IMR-90 (cell line): ENCODE measurements around the gene CHRNG. TPM values are rescaled to one million over a fixed set of nuclear protein-coding genes. Genes with fewer than 3 reads are reported as not detected.

Experiments
- ATAC-seq: fragments of 200-7000 bp; cut with Tn5 transposase; 2 replicates; pipeline ENCODE4 v1.9.1; 2020; ENCODE audit warnings: low read depth, mild to moderate bottlenecking, moderate library complexity
- BruUV-seq: library from RNA; stranded (reverse); fragments of 400-500 nt; replicated peaks from 2 replicates; lab custom pipeline; 2021; lab: Mats Ljungman, UMichigan
- CTCF ChIA-PET: fragments of 300-600 bp; formaldehyde crosslinking; extraction: SDS; loops from one replicate; lab custom pipeline; 2021; ENCODE audit warnings: antibody characterized with exemption; lab: Yijun Ruan, JAX
- POLR2A ChIA-PET: fragments of 300-600 bp; sonication (Branson Sonifier 250); formaldehyde crosslinking; loops from one replicate; lab custom pipeline; 2022; ENCODE audit warnings: antibody characterized with exemption; ENCODE audit not compliant: unreplicated experiment; lab: Charles Lee
- DNase-seq: peaks from one replicate; pipeline ENCODE4 v3.0.0; 2013
- H2AFZ ChIP-seq: replicated peaks from 2 replicates; pipeline ENCODE3; 2013; ENCODE audit warnings: low read length, mild to moderate bottlenecking; ENCODE audit not compliant: poor library complexity
- H2AK5ac ChIP-seq: 2 replicates; pipeline ENCODE4 v1.6.1; 2013; ENCODE audit warnings: low read depth, low read length, inconsistent platforms
- H2AK9ac ChIP-seq: replicated peaks from 2 replicates; pipeline ENCODE3; 2013; ENCODE audit warnings: mild to moderate bottlenecking, low read depth, low read length, moderate library complexity; ENCODE audit not compliant: poor library complexity
- H2BK120ac ChIP-seq: 2 replicates; pipeline ENCODE4 v1.6.1; 2013; ENCODE audit warnings: low read depth, low read length, inconsistent platforms
- H2BK15ac ChIP-seq: 3 replicates; pipeline ENCODE4 v1.6.1; 2013; ENCODE audit warnings: low read depth, low read length, inconsistent platforms
- H2BK20ac ChIP-seq: 2 replicates; pipeline ENCODE4 v1.6.1; 2013; ENCODE audit warnings: low read depth, mild to moderate bottlenecking, inconsistent platforms, low read length, moderate library complexity
- H2BK5ac ChIP-seq: 2 replicates; pipeline ENCODE4 v1.6.1; 2013; ENCODE audit warnings: mild to moderate bottlenecking, low read depth, low read length, inconsistent platforms; ENCODE audit not compliant: poor library complexity, severe bottlenecking
- H3K14ac ChIP-seq: replicated peaks from 2 replicates; pipeline ENCODE4 v1.6.1; 2013; ENCODE audit warnings: low read depth, low read length, inconsistent platforms
- H3K18ac ChIP-seq: 2 replicates; pipeline ENCODE4 v1.6.1; 2013; ENCODE audit warnings: low read depth, low read length, control low read depth
- H3K23ac ChIP-seq: 2 replicates; pipeline ENCODE4 v1.6.1; 2013; ENCODE audit warnings: low read depth, low read length, inconsistent platforms
- H3K27ac ChIP-seq: 2 replicates; pipeline ENCODE4 v1.5.1; 2013; ENCODE audit warnings: mild to moderate bottlenecking, control low read depth, low read length; ENCODE audit not compliant: insufficient read depth
- H3K27me3 ChIP-seq: 2 replicates; pipeline ENCODE4 v1.6.1; 2013; ENCODE audit warnings: low read length; ENCODE audit not compliant: control insufficient read depth, insufficient read depth
- H3K36me3 ChIP-seq: 2 replicates; pipeline ENCODE4 v1.6.1; 2013; ENCODE audit warnings: low read length, mixed read lengths; ENCODE audit not compliant: control insufficient read depth, insufficient read depth
- H3K4ac ChIP-seq: 2 replicates; pipeline ENCODE4 v1.6.1; 2013; ENCODE audit warnings: low read depth, low read length, inconsistent platforms
- H3K4me1 ChIP-seq: 2 replicates; pipeline ENCODE4 v1.6.1; 2013; ENCODE audit warnings: low read length, mixed read lengths; ENCODE audit not compliant: control insufficient read depth, insufficient read depth
- H3K4me2 ChIP-seq: 2 replicates; pipeline ENCODE4 v1.6.1; 2013; ENCODE audit warnings: low read depth, mild to moderate bottlenecking, control low read depth, low read length, moderate library complexity
- H3K4me3 ChIP-seq: 2 replicates; pipeline ENCODE4 v1.5.1; 2013; ENCODE audit warnings: low read depth, mild to moderate bottlenecking, control low read depth, low read length, moderate library complexity; ENCODE audit not compliant: insufficient read depth
- H3K56ac ChIP-seq: 2 replicates; pipeline ENCODE4 v1.6.1; 2013; ENCODE audit warnings: low read length, inconsistent platforms; ENCODE audit not compliant: insufficient read depth; ENCODE audit errors: extremely low read depth
- H3K79me1 ChIP-seq, 2 experiments: 2 replicates each; pipeline ENCODE4 v1.6.1; 2013; ENCODE audit warnings: low read length in 2 of 2, inconsistent platforms in 1 of 2, low read depth in 1 of 2
- H3K9ac ChIP-seq: 2 replicates; pipeline ENCODE4 v1.6.1; 2013; ENCODE audit warnings: low read depth, low read length, control low read depth
- H3K9me1 ChIP-seq: 2 replicates; pipeline ENCODE4 v1.6.1; 2013; ENCODE audit warnings: low read length, inconsistent platforms; ENCODE audit not compliant: insufficient read depth
- H3K9me3 ChIP-seq: 2 replicates; pipeline ENCODE4 v1.6.1; 2013; ENCODE audit warnings: low read length; ENCODE audit not compliant: control insufficient read depth, insufficient read depth
- H4K20me1 ChIP-seq: 2 replicates; pipeline ENCODE4 v1.6.1; 2013; ENCODE audit warnings: low read length, inconsistent platforms; ENCODE audit not compliant: insufficient read depth
- H4K5ac ChIP-seq: 2 replicates; pipeline ENCODE4 v1.6.1; 2013; ENCODE audit warnings: mild to moderate bottlenecking, low read depth, low read length, control low read depth
- H4K8ac ChIP-seq, 2 experiments: 2 replicates each; pipeline ENCODE4 v1.6.1; 2013; ENCODE audit warnings: low read depth in 2 of 2, low read length in 2 of 2, control low read depth in 1 of 2, inconsistent platforms in 1 of 2
- H4K91ac ChIP-seq: 2 replicates; pipeline ENCODE4 v1.6.1; 2013; ENCODE audit warnings: low read depth, low read length, inconsistent platforms; ENCODE audit not compliant: insufficient read depth
- BHLHE40 ChIP-seq: fragments of 150-350 bp; IDR thresholded peaks from 2 replicates; pipeline ENCODE4 v1.6.1; 2016; ENCODE audit warnings: mild to moderate bottlenecking, low read depth, low read length
- CHD1 ChIP-seq: IDR thresholded peaks from 2 replicates; pipeline ENCODE4 v1.6.1; 2012; ENCODE audit warnings: low read depth, low read length, improper control_type of control experiment
- CTCF ChIP-seq: conservative IDR thresholded peaks from 2 replicates; pipeline ENCODE4 v1.5.1; 2012; ENCODE audit warnings: mild to moderate bottlenecking, low read depth, low read length, improper control_type of control experiment
- ELK1 ChIP-seq: fragments of 150-350 bp; IDR thresholded peaks from 2 replicates; pipeline ENCODE4 v1.6.1; 2016; ENCODE audit warnings: low read depth, mild to moderate bottlenecking, low read length, moderate library complexity, borderline replicate concordance
- MAZ ChIP-seq: IDR thresholded peaks from 2 replicates; pipeline ENCODE4 v1.6.1; 2012; ENCODE audit warnings: low read depth, mild to moderate bottlenecking, low read length, improper control_type of control experiment, moderate library complexity, borderline replicate concordance
- MXI1 ChIP-seq: IDR thresholded peaks from 2 replicates; pipeline ENCODE4 v1.6.1; 2012; ENCODE audit warnings: low read depth, mild to moderate bottlenecking, low read length, moderate library complexity, borderline replicate concordance
- USF2 ChIP-seq: fragments of 150-350 bp; IDR thresholded peaks from 2 replicates; pipeline ENCODE4 v1.6.1; 2017; ENCODE audit warnings: mild to moderate bottlenecking, antibody characterized with exemption, low read length, low read depth
- WGBS, 2 experiments: methylation state at CpG; one replicate each; pipeline versions ENCODE4 v1.1.5 to v1.1.7; 2013; ENCODE audit warnings: missing lambda C conversion rate in 2 of 2; ENCODE audit not compliant: insufficient read length in 1 of 2; ENCODE audit errors: extremely low coverage in 2 of 2; 5-methylcytosine and 5-hydroxymethylcytosine counted together
- dilution Hi-C: fragments of 300-500 bp; cut with HindIII; formaldehyde crosslinking; loops from one replicate; pipeline ENCODE4 v1.14.3; 2018; ENCODE audit warnings: low sequenced_read_pairs; ENCODE audit not compliant: unreplicated experiment
- in situ Hi-C: fragments of 300-500 bp; cut with MboI; formaldehyde crosslinking; loops from 3 replicates; pipeline ENCODE4 v1.14.3; 2019; ENCODE audit warnings: low sequenced_read_pairs, inconsistent platforms, mixed read lengths
- intact Hi-C: fragments of 100-400 bp; cut with micrococcal nuclease; formaldehyde crosslinking; loops from 2 replicates; pipeline ENCODE4 v1.10.0; 2022
- polyA plus RNA-seq, 3 experiments: library from polyadenylated mRNA; depleted of rRNA; stranded (reverse); fragments of >200 nt; gene quantifications; 2 replicates each; pipeline ENCODE4 v1.2.3, GENCODE V29; 2012; ENCODE audit warnings: low replicate concordance in 1 of 3
- total RNA-seq: library from RNA; depleted of rRNA; stranded (reverse); fragments of >200 nt; gene quantifications from 2 replicates; pipeline ENCODE4 v1.2.3, GENCODE V29; 2012

CHRNG gene
- total and polyA plus RNA-seq, 2 of the 4 experiments (the other 2 are of a cell fraction) = not detected

GRCh38 chr2:232495292-232495691, 44.2 kb upstream of the CHRNG start:
- Histone ChIP-seq H3K27ac (no peak overlapping the region), H3K36me3 (no peaks in the 10 kb centered on the region), H2AK9ac (no peak overlapping the region), H3K4ac (no peak overlapping the region), H3K27me3 (peaks cover 47% of the 10 kb centered on the region), H2AFZ (no peak overlapping the region), H2AK5ac (no peak overlapping the region), H3K9me1 (no peaks in the 10 kb centered on the region), H3K4me1 (no peaks in the 10 kb centered on the region), H3K9ac (no peak overlapping the region), H4K5ac (no peak overlapping the region), H3K4me3 (no peak overlapping the region), H4K91ac (no peak overlapping the region), H3K56ac (no peak overlapping the region), H3K14ac (no peak overlapping the region), H3K4me2 (no peak overlapping the region), H3K79me1 (no peaks in the 10 kb centered on the region), H3K18ac (no peak overlapping the region), H4K8ac (no peak overlapping the region), H2BK120ac (no peak overlapping the region), H3K23ac (no peak overlapping the region), H2BK20ac (no peak overlapping the region), H2BK15ac (no peak overlapping the region), H2BK5ac (no peak overlapping the region), H3K9me3 (no peaks in the 10 kb centered on the region), H4K20me1 (no peaks in the 10 kb centered on the region; the same call in 1 of the 2 replicates)
- BruUV-seq = no TSS peak
- CTCF ChIA-PET = no interaction called here
- ATAC-seq = no peak
- dilution Hi-C loops = no loop called here
- no peak for DNase-seq
- intact Hi-C loops = no loop called here
- WGBS, 2 experiments = no CpG with 5 or more reads among the region's 7 CpGs
- no peak for TF ChIP-seq MXI1
- TF ChIP-seq BHLHE40 = no peak
- no peak for TF ChIP-seq CHD1
- no peak for TF ChIP-seq MAZ
- no peak for TF ChIP-seq USF2
- TF ChIP-seq ELK1 = no peak
- TF ChIP-seq CTCF = no peak
- POLR2A ChIA-PET = no interaction called here
- in situ Hi-C loops = no loop called here
